GM12892 (cell line): ENCODE data around the gene NINL.

Source experiments
- POLR2A ChIP-seq: IDR thresholded peaks from 2 replicates; pipeline ENCODE4 v1.6.1; 2011; ENCODE audit warnings: low read depth, low read length, control low read depth
- POLR2AphosphoS5 ChIP-seq: IDR thresholded peaks from 2 replicates; pipeline ENCODE4 v1.6.1; 2011; ENCODE audit warnings: low read depth, low read length, control low read depth
- TAF1 ChIP-seq: IDR thresholded peaks from 2 replicates; pipeline ENCODE4 v1.6.1; 2011; ENCODE audit warnings: low read depth, mild to moderate bottlenecking, control low read depth, low read length, borderline replicate concordance

DNA sequence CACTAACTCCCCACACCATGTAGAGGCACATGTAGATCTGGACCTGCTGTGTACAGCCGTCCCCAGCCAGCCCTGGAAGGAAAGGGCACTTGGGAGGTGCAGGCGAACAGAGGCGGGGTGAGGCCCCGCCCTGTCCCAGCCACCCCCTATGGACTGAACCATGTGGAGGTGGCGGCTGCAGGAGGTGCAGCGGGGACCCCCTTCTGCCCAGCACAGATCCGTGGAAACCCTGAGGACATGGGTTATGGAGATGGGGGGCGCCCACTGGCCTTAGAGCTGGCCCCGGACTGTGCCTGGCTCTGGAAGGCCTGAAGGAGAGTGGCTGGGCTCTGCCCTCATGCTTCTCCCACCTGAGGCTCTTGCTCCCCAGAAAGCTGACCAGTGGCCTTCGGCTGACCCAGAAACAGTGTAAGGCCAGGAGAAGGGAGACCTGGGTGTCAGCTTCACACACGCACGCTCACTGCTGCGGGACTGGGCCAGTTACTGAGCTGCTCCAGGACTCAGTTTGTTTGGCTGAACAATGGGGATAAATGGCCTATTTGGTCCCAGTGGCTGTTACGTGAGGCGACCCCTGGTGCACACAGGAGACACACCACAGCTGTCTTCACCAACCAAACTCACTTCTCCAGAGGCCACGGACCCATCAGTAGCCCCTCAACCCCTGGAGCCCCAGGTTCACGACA is 90.7 kb downstream of the NINL start:
- TF ChIP-seq POLR2A (no peak), TAF1 (no peak), POLR2AphosphoS5 (no peak)
